BJ (cell line): ENCODE measurements around the gene EMILIN3. TPM values are rescaled to one million over a fixed set of nuclear protein-coding genes. Genes with fewer than 3 reads are reported as not detected.

Source experiments
- CTCF ChIA-PET: fragments of 350-600 bp; formaldehyde crosslinking; extraction: SDS; loops from one replicate; lab custom pipeline; 2021; ENCODE audit warnings: antibody characterized with exemption, inconsistent platforms; lab: Yijun Ruan, JAX
- POLR2A ChIA-PET: fragments of 300-600 bp; sonication (Branson Sonifier 250); formaldehyde crosslinking; extraction: SDS; loops from one replicate; lab custom pipeline; 2021; ENCODE audit warnings: antibody characterized with exemption; lab: Charles Lee
- DNase-seq: peaks from one replicate; pipeline ENCODE4 v3.0.0-alpha.2; 2011; ENCODE audit warnings: low read depth
- H3K27me3 ChIP-seq: 2 replicates; pipeline ENCODE4 v1.6.0; 2011; ENCODE audit warnings: low read length; ENCODE audit not compliant: control insufficient read depth, insufficient read depth
- H3K36me3 ChIP-seq: 2 replicates; pipeline ENCODE4 v1.5.1; 2011; ENCODE audit warnings: low read length; ENCODE audit not compliant: control insufficient read depth, insufficient read depth
- H3K4me3 ChIP-seq: 2 replicates; pipeline ENCODE4 v1.5.1; 2011; ENCODE audit warnings: low read depth, mild to moderate bottlenecking, control low read depth, low read length
- polyA plus RNA-seq: library from polyadenylated mRNA; depleted of rRNA; stranded (reverse); fragments of >200 nt; gene quantifications from 2 replicates; pipeline ENCODE4 v1.2.3, GENCODE V29; 2011
- TF ChIP-seq, protein P1 (sequence below): IDR thresholded peaks from 2 replicates; pipeline ENCODE4 v1.5.1; 2011; ENCODE audit warnings: low read depth, mild to moderate bottlenecking, control low read depth, inconsistent platforms, low read length, moderate library complexity; ENCODE audit not compliant: insufficient read depth

The EMILIN3 gene
- polyA plus RNA-seq, 1 experiment, result 0.52 TPM

GRCh38 chr20:41344938-41345728 lies 21.5 kb downstream of the EMILIN3 start:
- ChIA-PET POLR2A (no interaction called here), CTCF (interaction anchor here (0.8 to 2.3 kb wide), 2 partner anchors 66 to 172 kb away, joined by 3 to 8 read pairs; no protein-coding TSS in a partner anchor)
- DNase-seq, result no peak

GRCh38 chr20:41344477-41344876 lies 22.1 kb downstream of the EMILIN3 start:
- TF ChIP-seq, protein P1, sequence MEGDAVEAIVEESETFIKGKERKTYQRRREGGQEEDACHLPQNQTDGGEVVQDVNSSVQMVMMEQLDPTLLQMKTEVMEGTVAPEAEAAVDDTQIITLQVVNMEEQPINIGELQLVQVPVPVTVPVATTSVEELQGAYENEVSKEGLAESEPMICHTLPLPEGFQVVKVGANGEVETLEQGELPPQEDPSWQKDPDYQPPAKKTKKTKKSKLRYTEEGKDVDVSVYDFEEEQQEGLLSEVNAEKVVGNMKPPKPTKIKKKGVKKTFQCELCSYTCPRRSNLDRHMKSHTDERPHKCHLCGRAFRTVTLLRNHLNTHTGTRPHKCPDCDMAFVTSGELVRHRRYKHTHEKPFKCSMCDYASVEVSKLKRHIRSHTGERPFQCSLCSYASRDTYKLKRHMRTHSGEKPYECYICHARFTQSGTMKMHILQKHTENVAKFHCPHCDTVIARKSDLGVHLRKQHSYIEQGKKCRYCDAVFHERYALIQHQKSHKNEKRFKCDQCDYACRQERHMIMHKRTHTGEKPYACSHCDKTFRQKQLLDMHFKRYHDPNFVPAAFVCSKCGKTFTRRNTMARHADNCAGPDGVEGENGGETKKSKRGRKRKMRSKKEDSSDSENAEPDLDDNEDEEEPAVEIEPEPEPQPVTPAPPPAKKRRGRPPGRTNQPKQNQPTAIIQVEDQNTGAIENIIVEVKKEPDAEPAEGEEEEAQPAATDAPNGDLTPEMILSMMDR, result no peak
- ChIA-PET POLR2A (no interaction called here), CTCF (interaction anchor here (0.8 to 2.3 kb wide), 2 partner anchors 66 to 172 kb away, joined by 3 to 8 read pairs; no protein-coding TSS in a partner anchor)
- Histone ChIP-seq H3K27me3 (no peaks in the 10 kb centered on the region), H3K36me3 (peaks cover 4% of the 10 kb centered on the region), H3K4me3 (no peak overlapping the region)
- DNase-seq, result no peak

More at GRCh38 chr20:41344938-41345728, 21.5 kb downstream of the EMILIN3 start:
- TF ChIP-seq, protein P1, result no peak
- Histone ChIP-seq H3K36me3 (peaks cover 10% of the 10 kb centered on the region), H3K4me3 (no peak overlapping the region), H3K27me3 (no peaks in the 10 kb centered on the region)

DNA sequence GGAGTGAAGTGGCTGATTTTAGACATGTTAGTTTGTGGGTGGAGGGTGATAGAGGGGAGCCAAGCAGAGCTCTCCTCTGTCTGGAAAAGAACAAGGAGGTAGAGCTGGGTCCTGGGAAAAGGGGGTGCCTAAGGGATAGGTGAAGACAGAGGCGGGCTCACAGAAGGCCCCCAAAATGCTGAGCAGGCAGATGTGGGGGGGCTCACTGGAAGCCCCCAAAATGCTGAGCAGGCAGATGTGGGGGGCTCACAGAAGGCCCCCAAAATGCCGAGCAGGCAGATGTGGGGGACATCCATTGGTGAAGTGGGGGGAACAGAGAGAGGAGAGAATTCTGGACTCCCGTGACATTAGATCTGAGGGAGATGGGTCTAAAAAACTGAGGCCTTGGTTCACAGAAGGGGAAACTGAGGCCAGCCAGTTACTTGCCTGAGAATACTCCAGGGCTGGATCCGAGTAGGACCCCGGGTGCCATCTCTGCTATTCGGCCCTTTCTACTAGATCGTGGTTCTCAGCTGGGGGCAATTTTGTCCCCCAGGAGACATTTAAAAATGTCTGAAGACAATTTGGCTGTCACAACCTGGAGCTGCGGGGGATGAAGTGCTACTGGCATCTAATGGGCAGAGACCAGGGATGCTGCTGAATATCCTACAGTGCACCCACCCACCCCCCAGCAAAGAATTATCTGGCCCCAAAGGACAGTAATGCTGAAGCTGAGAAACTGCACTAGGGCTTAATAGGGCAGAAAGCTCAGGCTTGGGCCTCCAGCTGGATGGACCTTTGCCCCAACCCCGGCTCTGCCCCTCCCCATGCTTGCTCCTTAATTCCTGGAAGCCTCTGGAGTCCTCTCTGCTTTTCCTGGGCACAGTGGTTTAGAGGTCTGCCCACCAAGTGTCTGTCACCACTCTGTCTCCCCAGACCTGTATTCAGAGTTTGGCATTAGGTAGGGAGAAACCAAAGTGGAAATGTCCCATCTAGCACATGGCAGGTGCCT lies 23.8 kb downstream of the EMILIN3 start:
- Histone ChIP-seq H3K4me3 (no peak overlapping the region), H3K36me3 (no peaks in the 10 kb centered on the region; the same call in none of the 2 replicates), H3K27me3 (no peaks in the 10 kb centered on the region)
- TF ChIP-seq, protein P1, result no peak
- CTCF ChIA-PET, result interaction anchor here (1.7 to 3.4 kb wide), 3 partner anchors 67 to 169 kb away, joined by 7 to 27 read pairs (median 19); no protein-coding TSS in a partner anchor
- no peak for DNase-seq
- POLR2A ChIA-PET, result interaction anchor here (0.5 kb wide), 1 partner anchor 8 kb away, joined by 3 read pairs; no protein-coding TSS in a partner anchor

DNA sequence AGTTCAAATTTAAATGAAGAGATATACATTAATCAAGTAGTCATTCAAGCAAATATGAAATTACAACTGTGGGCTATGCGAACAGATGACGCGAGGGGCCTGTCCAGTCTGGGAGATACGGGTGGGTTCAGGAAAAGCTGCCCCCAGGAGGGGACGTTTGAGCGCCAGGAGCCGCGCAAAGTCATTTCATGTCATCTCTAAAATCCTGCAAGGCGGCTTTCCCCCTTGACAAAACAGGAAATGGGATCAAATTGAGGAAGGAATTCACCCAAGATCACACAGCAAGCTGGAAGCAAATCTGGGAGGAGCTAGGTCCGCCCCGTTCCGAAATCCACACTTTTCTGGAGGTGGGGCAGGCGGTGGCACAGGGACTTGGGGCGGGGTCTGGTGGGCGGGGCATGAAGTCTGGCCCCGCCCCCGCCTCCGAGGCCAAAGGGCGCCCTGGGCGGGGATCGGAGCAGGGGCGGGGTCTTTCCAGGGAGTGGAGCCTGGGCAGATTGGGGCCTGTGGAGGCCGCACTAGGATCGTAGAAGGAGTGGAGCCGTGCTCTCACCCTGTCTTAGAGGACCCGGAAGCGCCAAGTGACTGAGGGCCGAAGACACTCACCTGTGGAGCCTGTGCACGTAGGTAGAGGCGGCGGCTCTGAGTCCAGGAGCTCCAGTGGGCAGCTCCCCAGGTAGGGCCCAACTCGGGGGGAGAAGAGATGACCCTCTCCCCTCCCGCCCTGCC lies 26.1 kb downstream of the EMILIN3 start, which contains the start of gene LPIN3:
Gene LPIN3, plus strand, starts transcription at position 495 of the 729 bp plus-strand sequence. CDS start 4,983 bp downstream, outside the sequence.
- Histone ChIP-seq H3K27me3 (no peaks in the 10 kb centered on the region), H3K36me3 (no peaks in the 10 kb centered on the region; the same call in 1 of the 2 replicates), H3K4me3 (peak within 1 kb of the TSS; percentile 54)
- POLR2A ChIA-PET, result interaction anchor here (0.6 to 0.7 kb wide), 4 partner anchors 11 to 592 kb away, joined by 3 to 20 read pairs (median 10); no protein-coding TSS in a partner anchor
- TF ChIP-seq, protein P1, result peak; percentile 50
- CTCF ChIA-PET, result interaction anchor here (0.7 to 5.3 kb wide), 44 partner anchors 9 to 378 kb away, joined by 3 to 149 read pairs (median 4); partner anchors contain the start of gene ZHX3
- DNase-seq, result peak; percentile 51
